Endothelial cell of umbilical vein (primary cell): ENCODE results near the gene VPS13A. TPM values are rescaled to one million over a fixed set of nuclear protein-coding genes. Genes with fewer than 3 reads are reported as not detected.
"Not testable (repeated sequence)": the region's sequence is repeated elsewhere in the genome, so short reads cannot be mapped to it uniquely, and the experiment has no call there.

Experiments
- BruUV-seq: library from RNA; stranded (reverse); fragments of 400-500 nt; replicated peaks from 2 replicates; lab custom pipeline; 2021; lab: Mats Ljungman, UMichigan
- CTCF ChIA-PET: fragments of 300-600, 350-600 bp; sonication (Branson Sonifier 250); formaldehyde crosslinking; loops from one replicate; lab custom pipeline; 2021; ENCODE audit warnings: antibody characterized with exemption, inconsistent platforms; lab: Charles Lee
- POLR2A ChIA-PET: fragments of 300-600, 350-600 bp; sonication (Branson Sonifier 250); formaldehyde crosslinking; loops from one replicate; lab custom pipeline; 2021; ENCODE audit warnings: antibody characterized with exemption, inconsistent platforms; lab: Charles Lee
- DNase-seq: peaks from one replicate; pipeline ENCODE4 v3.0.0-alpha.2; 2011; ENCODE audit warnings: low read depth, low spot score
- FAIRE-seq: peaks from 2 replicates; lab custom pipeline; 2011; peaks lifted over from hg19 to GRCh38; lab: Jason Lieb, UNC
- H2AFZ ChIP-seq: 2 replicates; pipeline ENCODE4 v1.6.0; 2012; ENCODE audit warnings: low read depth, low read length, control low read depth, inconsistent platforms
- H3K27ac ChIP-seq: 2 replicates; pipeline ENCODE4 v1.5.1; 2011; ENCODE audit warnings: low read depth, mild to moderate bottlenecking, control low read depth, low read length, moderate library complexity; ENCODE audit not compliant: insufficient read depth
- H3K27me3 ChIP-seq, 2 experiments: 2 replicates each; pipeline versions ENCODE4 v1.6.0 to v1.6.1; 2011; ENCODE audit warnings: low read length in 2 of 2, mixed read lengths in 1 of 2; ENCODE audit not compliant: control insufficient read depth in 2 of 2, insufficient read depth in 2 of 2
- H3K36me3 ChIP-seq, 2 experiments: 2 replicates in 1 of 2; 3 replicates in 1 of 2; pipeline ENCODE4 v1.5.1; 2011; ENCODE audit warnings: low read length in 2 of 2, mild to moderate bottlenecking in 1 of 2, moderate library complexity in 1 of 2; ENCODE audit not compliant: control insufficient read depth in 2 of 2, insufficient read depth in 2 of 2; ENCODE audit errors: extremely low read depth in 1 of 2
- H3K4me1 ChIP-seq: 3 replicates; pipeline ENCODE4 v1.5.1; 2011; ENCODE audit warnings: mild to moderate bottlenecking, low read length; ENCODE audit not compliant: control insufficient read depth, insufficient read depth; ENCODE audit errors: extremely low read depth
- H3K4me2 ChIP-seq: 2 replicates; pipeline ENCODE4 v1.6.1; 2011; ENCODE audit warnings: low read length, control low read depth, mixed read lengths; ENCODE audit not compliant: insufficient read depth
- H3K4me3 ChIP-seq, 3 experiments: fragments of 200-600 bp in 1 of 3; sonication (generic), shearing (Covaris generic) in 1 of 3; replicated peaks in 1 of 3; 2 replicates each; pipeline ENCODE4 v1.5.1; 2011 to 2016; ENCODE audit warnings: control low read depth in 3 of 3, low read length in 3 of 3, mild to moderate bottlenecking in 2 of 3, inconsistent platforms in 1 of 3, low read depth in 1 of 3, moderate library complexity in 1 of 3; ENCODE audit not compliant: insufficient read depth in 1 of 3
- H3K79me2 ChIP-seq: 2 replicates; pipeline ENCODE4 v1.6.0; 2012; ENCODE audit warnings: low read length, inconsistent platforms; ENCODE audit not compliant: control insufficient read depth, insufficient read depth
- H3K9ac ChIP-seq: replicated peaks from 2 replicates; pipeline ENCODE3; 2011; ENCODE audit warnings: low read length, control low read depth; ENCODE audit not compliant: insufficient read depth; ENCODE audit errors: extremely low read depth
- H3K9me1 ChIP-seq: replicated peaks from 3 replicates; pipeline ENCODE4 v1.6.0; 2011; ENCODE audit warnings: mild to moderate bottlenecking, low read length; ENCODE audit not compliant: control insufficient read depth, insufficient read depth; ENCODE audit errors: extremely low read depth
- H3K9me3 ChIP-seq: replicated peaks from 2 replicates; pipeline ENCODE4 v1.5.1; 2012; ENCODE audit warnings: low read length, inconsistent platforms; ENCODE audit not compliant: control insufficient read depth, insufficient read depth
- H4K20me1 ChIP-seq: replicated peaks from 2 replicates; pipeline ENCODE3; 2011; ENCODE audit warnings: mild to moderate bottlenecking, low read length; ENCODE audit not compliant: control insufficient read depth, insufficient read depth; ENCODE audit errors: extremely low read depth
- FOS ChIP-seq: IDR thresholded peaks from 2 replicates; pipeline ENCODE4 v1.6.1; 2011; ENCODE audit warnings: mild to moderate bottlenecking, low read length, moderate library complexity, borderline replicate concordance; ENCODE audit not compliant: insufficient read depth
- GATA2 ChIP-seq: IDR thresholded peaks from 2 replicates; pipeline ENCODE4 v1.7.0; 2011; ENCODE audit warnings: low read depth, mild to moderate bottlenecking, moderate library complexity, mixed read lengths, low read length; ENCODE audit not compliant: insufficient read length, insufficient read depth
- dilution Hi-C: fragments of 300-500 bp; cut with MboI; formaldehyde crosslinking; loops from one replicate; pipeline ENCODE4 v1.15.0; 2019; ENCODE audit warnings: low sequenced_read_pairs; ENCODE audit not compliant: extremely low pct_ligation_motif_present
- intact Hi-C: fragments of 100-400 bp; cut with micrococcal nuclease; formaldehyde crosslinking; loops from one replicate; pipeline ENCODE4 v1.10.0; 2022
- polyA plus RNA-seq, 4 experiments: library from polyadenylated mRNA; depleted of rRNA in 3 of 4; stranded (reverse) in 3 of 4; unstranded in 1 of 4; fragments of >200 nt; gene quantifications; 2 replicates each; pipeline versions ENCODE4 v1.2.1 to v1.2.3, GENCODE V29; 2011 to 2012; ENCODE audit warnings: missing spikeins in 1 of 4
- total RNA-seq: library from RNA; stranded (reverse); gene quantifications from 2 replicates; pipeline ENCODE4 v1.2.3, GENCODE V29; 2021

Gene VPS13A
- total and polyA plus RNA-seq, 2 donors (not counting 3 experiments of a cell fraction or from before 2014, with no cell fraction given), result 4.7 to 33.3 TPM

- H3K4me1 ChIP-seq, intact Hi-C loops, H3K79me2 ChIP-seq, H2AFZ ChIP-seq, POLR2A ChIA-PET, H3K9ac ChIP-seq, H3K27ac ChIP-seq, H3K36me3 ChIP-seq, H3K9me1 ChIP-seq, H3K4me2 ChIP-seq, BruUV-seq, dilution Hi-C loops, H3K9me3 ChIP-seq, H3K27me3 ChIP-seq, DNase-seq, FAIRE-seq, CTCF ChIA-PET, H3K4me3 ChIP-seq, H4K20me1 ChIP-seq: not testable (repeated sequence)
These were observed 231.2 kb downstream of the VPS13A start for GRCh38 chr9:77408521-77408920.

- peak overlapping the region; percentile 69 for H3K4me2 ChIP-seq
- peak; percentile 44 for FAIRE-seq
- no peak overlapping the region for H3K9ac ChIP-seq
- H3K9me1 ChIP-seq, result no peaks in the 10 kb centered on the region
- no peaks in the 10 kb centered on the region for H3K79me2 ChIP-seq
- TF ChIP-seq FOS (peak; percentile 41), GATA2 (no peak)
- no peaks in the 10 kb centered on the region for H3K27me3 ChIP-seq
- H3K36me3 ChIP-seq, result no peaks in the 10 kb centered on the region
- peak overlapping the region; percentile 24 for H3K27ac ChIP-seq
- peak overlapping the region; percentile 10 for H2AFZ ChIP-seq
- no TSS peak for BruUV-seq
- H3K4me3 ChIP-seq, result no peak overlapping the region
- ChIA-PET CTCF (interaction anchor here (1.0 to 3.0 kb wide), 7 partner anchors 13 to 126 kb away, joined by 3 to 20 read pairs (median 4); no protein-coding TSS in a partner anchor), POLR2A (no interaction called here)
- H3K4me1 ChIP-seq, result peaks cover 45% of the 10 kb centered on the region
- intact Hi-C loops, result no loop called here
- H3K9me3 ChIP-seq, result no peaks in the 10 kb centered on the region
- DNase-seq, result peak; percentile 72
- no peaks in the 10 kb centered on the region for H4K20me1 ChIP-seq
- dilution Hi-C loops, result no loop called here
These were observed 240.2 kb downstream of the VPS13A start for GRCh38 chr9:77417566-77417965.
